GM18870 (cell line): Measurements from ENCODE around the gene IDH1.
"Not testable (repeated sequence)": the region's sequence is repeated elsewhere in the genome, so short reads cannot be mapped to it uniquely, and the experiment has no call there.

Source experiments
- ATAC-seq: cut with Tn5 transposase; IDR thresholded peaks from one replicate; pipeline ENCODE4 v1.9.1; 2021; ENCODE audit warnings: moderate library complexity; ENCODE audit not compliant: unreplicated experiment

Gene IDH1

GRCh38 chr2:208254871-208255556, at the start of gene IDH1:
IDH1 (minus strand) TSS chr2:208255071; CDS start chr2:208251551, 3,520 bp downstream.
- peak; percentile 63 for ATAC-seq

GRCh38 chr2:208304157-208304556, 49.3 kb upstream of the IDH1 start:
- no peak for ATAC-seq

GRCh38 chr2:208300847-208301618, 46.2 kb upstream of the IDH1 start:
- no peak for ATAC-seq

GRCh38 chr2:208297961-208298360, 43.1 kb upstream of the IDH1 start:
- ATAC-seq, result no peak

DNA sequence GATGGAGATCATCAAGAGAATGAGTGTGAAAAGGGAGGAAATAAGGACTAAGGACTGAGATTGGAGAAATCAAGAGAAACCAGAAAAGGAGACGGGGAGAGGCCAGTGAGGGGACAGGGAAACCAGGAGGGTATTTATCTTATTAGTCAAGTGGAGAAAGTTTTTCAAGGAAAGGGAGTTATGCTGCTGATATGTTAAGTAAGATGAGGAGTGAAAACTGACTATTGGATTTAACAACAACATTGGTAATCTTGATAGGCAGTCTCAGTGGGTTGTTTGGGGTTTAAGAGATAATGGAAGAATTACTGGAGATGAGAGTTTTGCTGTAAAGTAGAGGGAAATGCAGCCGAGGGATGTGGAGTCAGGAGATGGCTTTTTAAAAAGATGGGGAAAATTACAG, 41.7 kb upstream of the IDH1 start:
- no peak for ATAC-seq

GRCh38 chr2:208295834-208296233, 41.0 kb upstream of the IDH1 start:
- ATAC-seq, result no peak

GRCh38 chr2:208294482-208295024, 39.7 kb upstream of the IDH1 start:
- peak; percentile 66 for ATAC-seq

DNA sequence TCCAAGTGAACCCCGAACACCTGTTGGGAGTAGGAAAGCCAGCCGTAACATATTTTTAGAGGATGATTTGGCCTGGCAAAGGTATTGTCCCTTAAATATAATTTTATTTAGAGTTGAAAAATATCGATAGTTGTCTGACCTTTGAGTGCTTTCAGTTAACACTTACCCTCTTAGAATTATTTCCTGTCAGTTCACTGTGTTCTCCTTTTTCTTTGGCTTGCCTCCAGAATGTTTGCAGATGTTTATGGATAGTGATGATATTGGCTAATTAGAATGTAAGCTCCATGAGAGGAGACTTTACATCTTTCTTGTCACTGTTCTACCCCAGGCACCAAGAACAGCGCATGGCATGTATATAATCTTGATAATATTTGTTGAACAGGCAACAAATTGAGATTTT, 31.0 kb upstream of the IDH1 start:
- no peak for ATAC-seq

DNA sequence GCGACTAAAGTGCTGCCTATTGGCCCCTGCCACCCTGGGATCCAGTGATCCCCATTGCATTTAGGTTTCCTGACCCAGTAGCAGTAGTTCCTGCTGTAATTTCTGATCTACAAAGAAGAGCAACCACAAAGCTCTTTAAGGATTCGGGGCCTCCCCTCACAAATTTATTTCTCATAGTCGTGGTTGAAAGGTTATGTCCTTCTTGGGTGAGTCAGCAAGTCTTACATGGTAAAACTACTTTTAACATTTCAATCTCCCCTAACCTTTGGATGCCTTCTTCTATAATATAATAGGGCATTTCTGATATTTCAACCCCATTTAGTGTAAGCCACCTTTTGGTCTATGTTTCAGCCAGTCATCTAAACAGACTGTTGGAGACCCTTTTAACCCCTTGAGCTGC, 26.1 kb upstream of the IDH1 start:
- no peak for ATAC-seq

- ATAC-seq, result no peak
These were observed 25.4 kb upstream of the IDH1 start for GRCh38 chr2:208280234-208280633.

DNA sequence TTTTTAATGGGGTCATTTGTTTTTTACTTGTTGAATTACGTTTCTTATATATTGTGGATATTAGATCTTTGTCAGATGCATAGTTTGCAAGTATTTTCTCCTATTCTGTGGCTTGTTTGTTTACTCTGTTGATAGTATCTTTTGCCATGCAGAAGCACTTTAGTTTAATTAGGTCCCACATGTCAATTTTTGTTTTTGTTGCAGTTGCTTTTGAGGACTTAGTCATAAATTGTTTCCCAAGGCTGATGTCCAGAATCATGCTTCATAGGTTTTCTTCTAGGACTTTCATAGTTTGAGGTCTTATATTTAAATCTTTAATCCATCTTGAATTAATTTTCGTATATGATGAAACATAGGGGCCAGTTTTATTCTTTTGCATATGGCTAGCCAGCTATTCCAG, 24.4 kb upstream of the IDH1 start:
- ATAC-seq, result no peak

DNA sequence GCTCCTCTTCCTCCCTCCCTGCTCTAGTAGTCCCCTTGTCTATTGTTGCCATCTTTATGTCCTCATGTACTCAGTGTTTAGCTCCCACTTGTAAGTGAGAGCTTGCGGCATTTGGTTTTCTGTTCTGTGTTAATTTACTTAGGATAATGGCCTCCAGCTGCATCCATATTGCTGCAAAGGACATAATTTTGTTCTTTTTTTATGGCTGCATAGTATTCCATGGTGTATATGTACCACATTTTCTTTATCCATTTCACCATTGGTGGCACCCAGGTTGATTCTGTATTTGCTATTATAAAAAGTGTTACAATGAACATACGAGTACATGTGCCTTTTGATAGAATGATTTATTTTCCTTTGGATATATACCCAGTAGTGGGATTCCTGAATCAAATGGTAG, 23.7 kb upstream of the IDH1 start:
- ATAC-seq, result no peak

GRCh38 chr2:208274748-208275147, 19.9 kb upstream of the IDH1 start:
- ATAC-seq, result no peak

GRCh38 chr2:208269091-208269490, 14.2 kb upstream of the IDH1 start:
- no peak for ATAC-seq

DNA sequence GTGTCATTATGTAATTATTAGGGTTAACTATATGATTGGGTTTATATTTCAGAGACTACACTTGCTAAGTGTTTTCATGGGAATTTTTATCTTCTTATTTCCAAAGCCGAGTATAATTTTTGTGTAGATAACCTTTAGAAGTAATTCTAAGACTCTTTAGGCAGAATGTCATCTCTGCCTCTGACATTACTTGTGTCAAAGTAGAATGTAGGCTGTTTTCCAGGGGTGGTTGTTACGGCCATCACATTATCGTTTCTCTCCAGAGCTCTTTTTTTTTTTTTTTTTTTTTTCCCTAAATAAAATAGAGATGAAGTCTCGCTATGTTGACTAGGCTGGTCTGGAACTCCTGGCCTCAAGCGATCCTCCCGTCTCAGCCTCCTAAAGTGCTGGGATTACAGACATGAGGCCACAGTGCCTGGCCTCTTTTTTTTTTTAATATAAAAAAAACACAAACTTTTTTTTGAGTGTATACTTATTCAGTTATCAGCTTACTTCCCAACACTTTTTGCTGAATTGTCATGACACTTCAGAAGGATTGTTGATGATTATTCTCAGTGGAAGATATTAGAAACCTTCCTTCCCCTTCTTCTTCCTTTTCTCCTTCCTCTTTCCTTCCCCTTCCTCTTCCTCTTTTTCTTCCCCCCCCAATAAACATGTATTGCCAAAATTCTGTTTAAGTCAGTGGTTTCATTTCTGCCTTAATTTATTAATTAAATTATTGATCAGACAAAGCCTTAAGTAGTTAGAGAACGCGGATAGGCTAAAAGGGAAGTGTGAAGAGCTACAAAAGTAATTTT, 13.5 kb upstream of the IDH1 start:
- ATAC-seq, result no peak

DNA sequence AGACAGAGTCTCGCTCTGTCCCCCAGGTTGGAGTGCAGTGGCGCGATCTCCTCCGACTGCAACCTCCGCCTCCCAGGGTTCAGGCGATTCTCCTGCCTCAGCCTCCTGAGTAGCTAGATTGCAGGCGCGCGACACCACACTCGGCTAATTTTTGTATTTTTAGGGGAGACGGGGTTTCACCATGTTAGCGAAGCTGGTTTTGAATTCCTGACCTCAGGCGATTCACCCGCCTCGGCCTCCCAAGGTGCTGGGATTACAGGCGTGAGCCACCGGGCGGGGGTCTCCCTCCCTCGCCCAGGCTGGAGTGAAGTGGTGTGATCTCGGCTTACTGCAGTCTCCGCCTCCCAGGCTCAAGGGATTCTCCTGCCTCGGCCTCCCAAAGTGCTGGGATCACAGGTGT, 12.7 kb upstream of the IDH1 start:
- not testable (repeated sequence) for ATAC-seq

DNA sequence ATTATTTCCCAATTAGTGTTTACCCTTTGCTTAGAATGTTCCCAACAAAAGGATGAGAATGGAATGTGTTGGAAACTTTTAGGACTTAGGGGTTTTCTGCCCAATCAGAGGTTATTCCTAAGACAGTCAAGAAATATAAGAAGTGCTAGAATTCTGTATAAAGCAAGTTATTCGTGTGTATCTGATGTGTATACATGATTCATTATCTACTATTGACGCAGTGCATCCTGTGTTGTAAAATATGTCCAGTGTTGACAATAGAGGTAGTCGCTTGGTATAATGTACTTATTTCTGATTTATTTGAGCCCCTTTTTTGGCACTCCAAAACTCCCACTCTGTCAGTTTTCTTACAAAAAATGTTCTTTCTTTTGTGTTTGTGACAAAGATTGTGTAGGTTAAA, 12.1 kb upstream of the IDH1 start:
- no peak for ATAC-seq

DNA sequence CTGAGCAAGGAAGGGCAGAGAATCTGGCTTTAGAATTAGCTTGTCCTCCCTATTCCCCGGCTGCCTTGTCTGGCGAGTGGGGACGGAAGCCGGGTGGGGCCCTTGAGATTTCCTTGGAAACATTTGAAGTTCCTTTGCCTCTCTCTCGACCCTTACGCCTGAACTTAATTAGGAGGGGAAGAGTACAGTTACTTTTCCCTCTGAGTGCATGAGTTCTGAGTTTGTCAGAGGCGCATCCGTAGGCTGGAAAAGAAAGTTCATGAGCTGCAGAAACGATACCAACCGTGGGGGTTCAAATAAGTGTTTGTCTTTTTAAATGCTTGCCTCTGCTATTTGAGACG, 11.7 kb upstream of the IDH1 start:
- ATAC-seq, result peak; percentile 13

GRCh38 chr2:208265801-208266552, 11.1 kb upstream of the IDH1 start, which contains the start of gene PIKFYVE:
PIKFYVE (plus strand) TSS chr2:208266255; CDS start chr2:208271520, 5,265 bp downstream.
- peak; percentile 79 for ATAC-seq

DNA sequence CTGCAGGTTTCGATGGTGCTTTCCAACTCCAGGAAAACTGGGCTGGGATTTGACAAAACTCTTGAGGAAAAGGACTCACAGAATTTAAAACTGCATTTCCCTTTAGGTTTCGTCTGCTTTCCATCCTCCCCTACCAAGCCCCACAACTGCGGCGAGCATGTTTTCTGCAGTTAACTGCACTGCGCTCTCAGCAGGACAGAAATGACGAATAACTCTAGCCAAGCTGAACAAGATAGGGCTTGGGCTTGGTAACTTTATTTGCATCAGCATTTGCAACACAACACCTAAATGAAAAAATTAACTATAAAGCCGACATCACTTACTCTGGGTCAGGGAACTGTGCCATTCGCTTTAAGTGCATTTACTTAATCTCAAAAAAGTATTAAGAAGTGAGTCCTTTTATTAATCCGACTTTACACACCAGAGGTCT, 10.5 kb upstream of the IDH1 start:
- ATAC-seq, result peak; percentile 48
